Body of pancreas (tissue), 4 donors: ENCODE measurements around the gene LMO4.

Experiments
- CTCF ChIP-seq, 7 experiments: fragments of 450-650 bp in 4 of 7; fragments of 200-600 bp in 3 of 7; sonication (generic) in 3 of 7; IDR thresholded peaks; one replicate each; pipeline ENCODE4 v1.5.1; 2016 to 2019; ENCODE audit warnings: antibody characterized with exemption in 7 of 7
- POLR2A ChIP-seq, 3 donors: fragments of 450-650 bp; IDR thresholded peaks; one replicate each; pipeline ENCODE4 v1.6.1; 2016; ENCODE audit warnings: antibody characterized with exemption in 3 of 3, mild to moderate bottlenecking in 2 of 3

GRCh38 chr1:87379306-87379705 lies 50.6 kb downstream of the LMO4 start:
- no peak for TF ChIP-seq CTCF (IDR thresholded peaks at IDR 0.05)
- TF ChIP-seq POLR2A (IDR thresholded peaks at IDR 0.05): no peak
